ENCODE data around the gene INPP5A.

DNA sequence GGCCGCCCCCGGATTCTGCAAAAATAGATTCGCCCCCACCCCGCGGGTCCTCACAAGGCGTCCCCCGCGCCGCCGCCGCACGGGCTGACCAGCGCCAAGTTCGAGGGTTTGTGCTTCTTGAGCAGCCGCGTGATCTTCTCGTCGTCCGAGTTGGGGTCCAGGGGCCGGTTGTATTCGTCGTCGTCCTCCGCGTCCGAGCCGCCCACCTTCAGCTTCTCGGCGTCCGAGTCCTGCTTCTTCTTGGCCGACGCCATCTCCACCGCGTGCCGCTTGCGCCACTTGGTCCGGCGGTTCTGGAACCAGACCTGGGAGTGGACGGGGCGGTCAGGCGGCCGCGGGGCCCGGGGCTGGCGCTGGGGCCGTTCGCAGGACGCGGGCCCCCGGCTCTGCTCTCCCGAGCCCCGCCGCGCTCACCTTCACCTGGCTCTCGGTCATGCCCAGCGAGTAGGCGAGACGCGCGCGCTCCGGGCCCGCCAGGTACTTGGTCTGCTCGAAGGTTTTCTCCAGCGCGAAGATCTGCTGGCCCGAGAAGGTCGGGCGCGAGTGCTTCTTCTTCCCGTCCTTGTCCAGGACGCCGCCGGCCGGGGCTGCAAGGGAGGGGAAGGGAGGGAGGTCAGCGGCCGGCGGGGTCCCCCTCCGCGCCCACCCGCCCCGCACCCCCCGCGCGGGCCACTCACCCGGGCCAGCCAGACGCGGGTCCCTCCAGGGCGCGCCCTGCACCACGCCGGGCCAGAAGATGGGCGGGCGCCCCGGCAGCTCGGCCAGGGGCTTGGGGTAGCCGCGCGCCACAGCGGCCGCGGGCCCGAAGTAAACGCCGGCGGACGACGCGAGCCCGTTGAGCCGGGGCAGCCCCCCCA, 247.5 kb downstream of the INPP5A start:
- TF ChIP-seq, protein P1, sequence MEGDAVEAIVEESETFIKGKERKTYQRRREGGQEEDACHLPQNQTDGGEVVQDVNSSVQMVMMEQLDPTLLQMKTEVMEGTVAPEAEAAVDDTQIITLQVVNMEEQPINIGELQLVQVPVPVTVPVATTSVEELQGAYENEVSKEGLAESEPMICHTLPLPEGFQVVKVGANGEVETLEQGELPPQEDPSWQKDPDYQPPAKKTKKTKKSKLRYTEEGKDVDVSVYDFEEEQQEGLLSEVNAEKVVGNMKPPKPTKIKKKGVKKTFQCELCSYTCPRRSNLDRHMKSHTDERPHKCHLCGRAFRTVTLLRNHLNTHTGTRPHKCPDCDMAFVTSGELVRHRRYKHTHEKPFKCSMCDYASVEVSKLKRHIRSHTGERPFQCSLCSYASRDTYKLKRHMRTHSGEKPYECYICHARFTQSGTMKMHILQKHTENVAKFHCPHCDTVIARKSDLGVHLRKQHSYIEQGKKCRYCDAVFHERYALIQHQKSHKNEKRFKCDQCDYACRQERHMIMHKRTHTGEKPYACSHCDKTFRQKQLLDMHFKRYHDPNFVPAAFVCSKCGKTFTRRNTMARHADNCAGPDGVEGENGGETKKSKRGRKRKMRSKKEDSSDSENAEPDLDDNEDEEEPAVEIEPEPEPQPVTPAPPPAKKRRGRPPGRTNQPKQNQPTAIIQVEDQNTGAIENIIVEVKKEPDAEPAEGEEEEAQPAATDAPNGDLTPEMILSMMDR (IDR thresholded peaks at IDR 0.05 in 8 of 11, conservative IDR thresholded peaks at IDR 0.05 in 3 of 11): no peak
- no peak for TF ChIP-seq POLR2AphosphoS5 (IDR thresholded peaks at IDR 0.05)
- TF ChIP-seq POLR2A (IDR thresholded peaks at IDR 0.05): no peak
